ES-I3 (cell line): Measurements from ENCODE around the gene TMEM63A.

Source experiments
- H3K36me3 ChIP-seq: 2 replicates; pipeline ENCODE4 v1.6.1; 2013; ENCODE audit warnings: mild to moderate bottlenecking, low read length, control low read depth, moderate library complexity; ENCODE audit not compliant: insufficient read depth
- H3K4me1 ChIP-seq: 2 replicates; pipeline ENCODE4 v1.6.1; 2013; ENCODE audit warnings: mild to moderate bottlenecking, control low read depth, low read length; ENCODE audit not compliant: insufficient read depth
- H3K9ac ChIP-seq: 2 replicates; pipeline ENCODE4 v1.6.1; 2013; ENCODE audit warnings: low read depth, mild to moderate bottlenecking, low read length, moderate library complexity
- H3K9me3 ChIP-seq: 2 replicates; pipeline ENCODE4 v1.6.1; 2013; ENCODE audit warnings: mild to moderate bottlenecking, low read length, moderate library complexity; ENCODE audit not compliant: control insufficient read depth, insufficient read depth

The TMEM63A gene

DNA sequence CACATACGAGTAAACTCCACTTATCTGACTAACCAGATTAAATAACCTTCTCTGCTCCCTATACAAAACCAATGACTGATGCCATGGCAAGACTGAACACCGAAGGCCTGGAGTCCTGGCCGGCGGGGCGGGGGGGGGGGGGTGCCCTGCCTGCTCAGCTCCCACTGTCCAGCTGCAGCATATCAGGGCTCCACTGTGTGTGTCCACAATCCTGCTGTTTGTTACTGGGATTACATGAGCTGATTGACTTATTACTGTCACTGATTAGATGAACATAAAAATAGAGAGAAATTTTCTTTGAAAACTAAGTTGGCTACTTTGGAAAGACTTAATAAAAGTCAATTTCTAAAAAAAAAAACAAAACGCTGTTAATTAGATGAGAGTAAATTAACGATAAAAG, 24.9 kb downstream of the TMEM63A start:
- H3K9ac ChIP-seq, result no peak overlapping the region
- H3K4me1 ChIP-seq, result no peaks in the 10 kb centered on the region
- peaks cover 28% of the 10 kb centered on the region for H3K36me3 ChIP-seq
- no peaks in the 10 kb centered on the region for H3K9me3 ChIP-seq

DNA sequence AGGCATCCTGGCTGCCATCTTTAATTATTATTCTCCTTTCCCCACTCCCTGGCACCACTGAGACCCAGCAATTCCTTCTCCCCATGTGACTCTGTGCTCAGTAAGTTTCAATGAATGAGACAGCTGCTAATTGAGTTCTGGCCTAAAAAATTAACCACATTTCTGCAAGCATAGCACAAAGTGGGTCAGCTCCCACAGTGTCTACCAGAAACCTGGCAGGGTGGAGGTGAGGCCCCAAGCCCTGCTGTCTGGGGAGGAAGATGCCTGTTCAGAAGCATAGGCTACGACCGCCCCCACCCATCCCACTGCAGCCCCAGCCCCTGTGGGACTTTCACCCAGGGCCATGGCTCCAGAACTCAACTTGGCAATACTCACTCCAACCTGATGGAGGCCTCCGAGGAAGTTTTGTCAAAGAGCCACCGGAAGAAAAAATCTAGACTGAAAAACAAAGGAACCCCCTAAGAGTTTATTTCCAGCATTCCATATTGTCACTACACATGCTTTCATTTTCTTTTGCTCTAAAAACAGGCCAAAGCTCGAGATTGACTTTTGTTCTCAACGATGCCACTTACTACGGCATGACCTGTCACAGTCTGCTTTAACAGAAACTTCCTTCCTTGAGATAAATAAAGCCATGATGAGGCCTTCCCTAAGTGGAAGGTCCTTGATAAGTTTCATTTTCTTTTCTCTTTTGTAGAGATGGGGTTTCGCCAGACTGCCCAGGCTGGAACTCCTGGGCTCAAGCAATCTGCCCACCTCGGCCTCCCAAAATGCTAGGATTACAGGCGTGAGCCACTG, 26.5 kb downstream of the TMEM63A start:
- Histone ChIP-seq H3K9ac (no peak overlapping the region), H3K36me3 (peaks cover 30% of the 10 kb centered on the region), H3K9me3 (no peaks in the 10 kb centered on the region), H3K4me1 (0 out of 2 replicates have a peak, but pooled peaks cover 4% of the 10 kb centered on the region)

GRCh38 chr1:225853441-225853840, 28.7 kb downstream of the TMEM63A start:
- H3K9ac ChIP-seq, result no peak overlapping the region
- H3K4me1 ChIP-seq, result peaks cover 12% of the 10 kb centered on the region; the same call in 1 of the 2 replicates
- no peaks in the 10 kb centered on the region for H3K9me3 ChIP-seq
- peaks cover 29% of the 10 kb centered on the region for H3K36me3 ChIP-seq

DNA sequence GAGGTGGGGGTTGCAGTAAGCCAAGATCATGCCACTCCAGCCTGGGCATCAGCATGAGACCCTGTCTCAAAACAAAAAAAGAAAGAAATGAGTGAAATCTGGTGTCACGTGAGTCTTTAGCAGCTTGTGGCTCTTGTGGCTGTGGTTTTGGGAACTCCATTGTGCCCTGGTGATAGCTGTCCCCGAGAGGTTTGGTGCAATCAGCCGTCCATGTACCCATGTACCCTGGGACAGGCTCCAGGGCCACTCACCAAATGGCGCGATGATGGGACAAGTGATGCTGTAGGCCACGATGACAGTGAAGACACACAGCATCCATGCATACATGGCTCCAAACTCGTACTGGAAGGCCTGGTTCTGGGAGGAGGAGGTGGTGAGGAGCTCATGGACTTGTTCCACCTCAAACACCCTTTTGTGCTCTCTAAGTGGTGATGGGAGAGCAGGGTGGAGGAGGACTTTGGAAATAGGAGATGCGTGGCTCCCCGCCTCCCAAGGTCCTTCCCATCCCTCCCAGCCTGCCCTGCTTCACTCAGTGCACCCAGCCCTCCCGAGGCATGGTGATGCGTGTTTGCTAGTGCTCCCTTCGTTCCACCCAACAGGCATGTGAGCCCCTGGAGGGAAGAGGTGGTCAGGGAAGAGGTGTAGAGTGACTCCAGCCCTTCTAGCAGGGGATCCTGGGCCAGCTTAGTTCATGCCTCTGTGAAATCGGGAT, 29.6 kb downstream of the TMEM63A start:
- Histone ChIP-seq H3K4me1 (peaks cover 12% of the 10 kb centered on the region; the same call in 1 of the 2 replicates), H3K36me3 (peaks cover 31% of the 10 kb centered on the region), H3K9me3 (no peaks in the 10 kb centered on the region), H3K9ac (no peak overlapping the region)

- peaks cover 12% of the 10 kb centered on the region; the same call in 1 of the 2 replicates for H3K4me1 ChIP-seq
- H3K9me3 ChIP-seq, result no peaks in the 10 kb centered on the region
- no peak overlapping the region for H3K9ac ChIP-seq
- H3K36me3 ChIP-seq, result peaks cover 31% of the 10 kb centered on the region
Measured at GRCh38 chr1:225851805-225852204, 30.4 kb downstream of the TMEM63A start.

DNA sequence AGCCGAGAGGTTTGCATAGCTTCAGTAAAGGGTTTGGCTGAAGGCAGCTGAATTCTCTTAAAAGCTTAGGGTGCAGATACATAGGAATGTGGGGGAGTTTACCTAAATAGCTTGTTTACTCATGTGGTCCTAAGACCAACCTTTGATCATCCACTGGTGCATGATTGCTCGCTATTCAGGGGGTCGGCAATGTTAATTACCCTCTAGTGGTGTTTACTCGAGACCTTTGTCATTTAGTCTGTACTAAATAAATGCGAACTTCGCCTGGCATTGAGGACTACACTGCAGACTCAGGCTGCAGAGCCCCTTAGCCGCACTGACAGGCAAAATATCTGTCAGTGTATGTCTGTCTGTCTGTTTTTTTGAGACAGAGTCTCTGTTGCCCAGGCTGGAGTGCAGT, 31.8 kb downstream of the TMEM63A start:
- H3K36me3 ChIP-seq, result peaks cover 31% of the 10 kb centered on the region
- H3K9ac ChIP-seq, result no peak overlapping the region
- peaks cover 15% of the 10 kb centered on the region; the same call in 1 of the 2 replicates for H3K4me1 ChIP-seq
- no peaks in the 10 kb centered on the region for H3K9me3 ChIP-seq

DNA sequence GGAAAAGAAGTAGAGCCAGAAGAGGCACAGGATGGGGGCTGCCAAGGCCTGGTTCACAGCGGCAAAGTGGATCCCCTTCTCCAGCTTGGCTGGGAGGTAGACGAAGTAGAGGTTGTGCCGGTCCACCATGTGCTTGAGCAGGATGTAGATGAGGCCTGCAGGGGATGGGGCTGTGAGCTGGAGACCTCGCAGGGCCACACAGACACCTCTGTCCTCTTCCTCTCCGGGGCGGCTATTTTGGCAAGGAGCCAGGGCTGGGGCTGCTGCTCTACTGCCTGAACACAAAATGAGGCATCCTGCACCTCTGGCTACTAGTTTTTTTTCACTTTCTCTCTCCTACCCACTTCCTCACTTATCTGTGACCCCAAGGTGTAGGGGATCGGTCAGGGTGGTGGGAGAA, 32.3 kb downstream of the TMEM63A start:
- Histone ChIP-seq H3K9me3 (no peaks in the 10 kb centered on the region), H3K9ac (no peak overlapping the region), H3K4me1 (peaks cover 16% of the 10 kb centered on the region; the same call in 1 of the 2 replicates), H3K36me3 (peaks cover 30% of the 10 kb centered on the region)

DNA sequence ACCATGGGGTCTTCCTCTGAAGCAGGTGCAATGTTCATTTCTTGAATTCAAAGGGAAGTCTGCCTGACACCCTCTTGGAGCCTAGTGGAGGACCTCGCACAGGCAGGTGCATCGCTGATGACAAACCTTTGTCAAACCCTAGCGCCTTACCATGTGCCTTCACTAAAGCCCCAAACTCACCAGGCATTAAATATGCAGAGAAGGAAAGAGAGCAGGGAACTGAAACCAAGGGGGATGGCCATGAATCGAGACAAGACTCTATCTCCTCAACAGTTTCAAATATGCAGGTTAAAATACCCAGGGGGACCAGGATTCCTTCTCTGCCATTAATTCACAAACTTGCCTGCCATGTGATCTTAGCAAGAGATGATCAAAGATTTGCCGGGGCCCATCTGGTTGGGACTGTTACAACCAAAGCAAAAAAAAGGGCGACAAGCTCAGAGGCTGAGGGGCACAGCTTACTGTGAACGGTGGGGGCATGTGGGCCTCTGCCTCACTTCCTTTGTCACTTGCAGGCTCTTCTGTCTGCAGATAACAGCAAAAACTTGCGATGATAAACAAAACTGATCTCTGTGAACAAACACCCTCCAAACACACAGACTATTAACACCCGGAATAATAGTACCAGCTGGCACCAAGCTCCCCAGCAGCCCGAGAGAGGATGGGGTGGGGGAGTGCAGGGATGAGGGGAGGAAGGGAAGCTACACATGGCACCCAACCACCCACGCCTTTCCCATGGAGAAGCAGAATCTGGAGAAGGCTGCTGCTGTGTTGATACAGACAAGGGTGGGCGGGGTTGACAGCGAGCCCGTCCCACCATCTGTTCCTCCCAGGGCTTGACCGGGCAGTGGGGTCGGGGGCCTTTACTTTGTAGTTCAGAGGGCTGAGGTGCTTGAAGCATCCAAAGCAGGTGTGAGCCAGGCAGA, 33.9 kb downstream of the TMEM63A start:
- H3K36me3 ChIP-seq, result peaks cover 33% of the 10 kb centered on the region
- no peaks in the 10 kb centered on the region for H3K9me3 ChIP-seq
- peaks cover 16% of the 10 kb centered on the region; the same call in 1 of the 2 replicates for H3K4me1 ChIP-seq
- no peak overlapping the region for H3K9ac ChIP-seq

- peaks cover 16% of the 10 kb centered on the region; the same call in 1 of the 2 replicates for H3K4me1 ChIP-seq
- no peaks in the 10 kb centered on the region for H3K9me3 ChIP-seq
- H3K36me3 ChIP-seq, result peaks cover 34% of the 10 kb centered on the region
- H3K9ac ChIP-seq, result no peak overlapping the region
Measured at GRCh38 chr1:225847610-225848009, 34.6 kb downstream of the TMEM63A start.

DNA sequence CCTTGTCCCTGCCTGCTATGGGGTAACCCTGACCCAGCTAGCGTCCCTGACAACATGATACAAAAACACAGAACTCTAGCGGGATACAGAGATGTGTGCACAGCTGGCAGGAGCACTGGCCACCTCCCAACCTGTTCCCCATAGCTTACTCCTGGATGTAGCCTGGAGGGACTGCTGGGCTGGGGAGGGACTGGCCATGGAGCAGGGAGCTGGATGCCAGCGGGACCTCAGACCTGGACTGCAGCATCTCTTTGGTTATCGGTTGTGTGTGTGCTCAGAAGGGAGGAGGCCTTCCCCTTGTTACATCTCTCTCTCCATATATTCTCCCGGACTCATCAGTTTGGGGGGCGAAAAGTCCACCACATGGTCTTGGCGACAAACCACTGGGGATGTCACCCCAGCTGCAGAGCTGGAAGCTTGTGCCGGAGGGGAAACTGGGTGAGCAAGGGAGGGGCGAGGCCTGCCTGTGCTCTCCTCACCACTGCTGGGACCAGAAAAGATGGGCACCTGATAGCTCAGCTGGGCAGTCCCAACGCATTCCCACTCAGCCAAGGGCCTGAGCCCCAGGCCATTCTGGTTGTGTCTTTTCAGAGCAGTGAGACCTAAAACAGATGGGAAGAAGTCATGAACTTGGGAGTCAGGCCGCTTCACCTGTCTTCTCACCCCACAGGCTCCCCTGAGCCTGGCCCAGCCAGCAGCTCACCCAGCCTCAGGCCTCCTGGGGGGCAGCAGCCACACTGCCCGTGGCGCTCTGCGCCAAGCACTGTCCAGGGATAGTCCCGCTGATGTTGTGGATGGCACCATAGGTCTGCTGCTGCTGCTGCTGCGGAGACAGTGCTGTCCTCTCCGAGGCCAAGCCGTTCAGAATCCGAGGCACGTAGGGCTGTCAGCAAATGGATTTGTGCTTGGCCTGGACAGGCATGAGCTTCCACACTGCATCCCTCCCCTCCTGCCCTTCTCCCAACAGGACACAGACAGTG, 35.6 kb downstream of the TMEM63A start:
- H3K9ac ChIP-seq, result no peak overlapping the region
- H3K4me1 ChIP-seq, result peaks cover 16% of the 10 kb centered on the region; the same call in 1 of the 2 replicates
- no peaks in the 10 kb centered on the region for H3K9me3 ChIP-seq
- H3K36me3 ChIP-seq, result peaks cover 28% of the 10 kb centered on the region

- no peaks in the 10 kb centered on the region for H3K9me3 ChIP-seq
- H3K9ac ChIP-seq, result no peak overlapping the region
- H3K36me3 ChIP-seq, result peaks cover 28% of the 10 kb centered on the region
- H3K4me1 ChIP-seq, result peaks cover 12% of the 10 kb centered on the region; the same call in 1 of the 2 replicates
Measured at GRCh38 chr1:225845571-225846259, 36.5 kb downstream of the TMEM63A start.

GRCh38 chr1:225845097-225845496, 37.1 kb downstream of the TMEM63A start:
- peaks cover 11% of the 10 kb centered on the region; the same call in 1 of the 2 replicates for H3K4me1 ChIP-seq
- H3K9me3 ChIP-seq, result no peaks in the 10 kb centered on the region
- H3K9ac ChIP-seq, result no peak overlapping the region
- peaks cover 28% of the 10 kb centered on the region for H3K36me3 ChIP-seq
